ENCODE data around the gene CIAPIN1. TPM values are rescaled to one million over a fixed set of nuclear protein-coding genes. Genes with fewer than 3 reads are reported as not detected.

CIAPIN1 gene
- total and polyA plus RNA-seq, 2 of the 8 experiments (the other 6 are each of a cell fraction or from before 2014, with no cell fraction given) = 76.8 to 83.6 TPM

DNA sequence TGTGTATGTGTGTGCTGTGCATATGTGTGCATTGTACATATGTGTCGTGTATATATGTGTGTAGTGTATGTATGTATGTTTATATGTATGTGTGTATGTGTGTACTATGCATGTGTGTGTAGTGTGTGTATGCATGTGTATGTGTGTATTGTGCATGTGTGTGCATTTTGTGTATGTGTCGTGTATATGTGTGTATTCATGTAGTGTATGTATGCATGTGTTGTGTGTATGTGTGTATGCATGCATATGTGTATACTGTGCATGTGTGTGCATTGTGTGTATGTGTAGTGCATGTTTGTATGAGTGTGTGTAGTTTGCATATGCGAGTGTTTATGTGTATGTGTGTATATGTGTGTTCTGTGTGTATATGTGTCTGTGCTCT is 58.1 kb downstream of the CIAPIN1 start:
- POLR2A ChIA-PET (ENCODE audit: partially characterized antibody) = no interaction called here
- Histone ChIP-seq H3K23me2 (ENCODE audit: low read depth, low read length) (peaks cover 6% of the 10 kb centered on the region), H2BK12ac (ENCODE audit: low read depth, low read length) (no peak overlapping the region), H3K14ac (ENCODE audit: insufficient read length) (no peak overlapping the region), H4K5ac (ENCODE audit: insufficient read length, low read depth, low read length) (no peak overlapping the region), H2BK15ac (ENCODE audit: low read length) (no peak overlapping the region), H3K56ac (replicated peaks; ENCODE audit: insufficient read length, low read depth, low read length) (peak overlapping the region; percentile 90), H3K79me2 (ENCODE audit: control insufficient read depth in 1 of 2, insufficient read depth in 2 of 2, low read length in 2 of 2) (no peaks in the 10 kb centered on the region), H4K91ac (replicated peaks; ENCODE audit: insufficient read length, low read length) (peak overlapping the region; percentile 17), H3K18ac (ENCODE audit: extremely low read depth, low read length) (no peak overlapping the region), H3K79me1 (ENCODE audit: low read depth, low read length) (no peaks in the 10 kb centered on the region), H3K9ac (replicated peaks in 1 of 4; ENCODE audit: extremely low read depth in 1 of 4, low read depth in 3 of 4, low read length in 3 of 4) (no peak overlapping the region), H3K4me2 (ENCODE audit: insufficient read depth in 1 of 2, low read depth in 2 of 2, low read length in 2 of 2) (no peak overlapping the region), H3K4me1 (replicated peaks in 1 of 4; ENCODE audit: control insufficient read depth in 3 of 4, insufficient read depth in 4 of 4, low read length in 3 of 4) (peaks cover 0 to 2% (median 1%) of the 10 kb centered on the region in 4 experiments; a peak in 1 of 7 replicates), H3K27ac (ENCODE audit: low read depth, low read length) (no peak overlapping the region), H4K8ac (ENCODE audit: extremely low read depth, insufficient read depth, low read length) (no peak overlapping the region), H3K4ac (replicated peaks; ENCODE audit: insufficient read length, low read depth, low read length) (peak overlapping the region; percentile 66), H2BK5ac (ENCODE audit: low read depth, low read length) (no peak overlapping the region), H2AFZ (ENCODE audit: low read length) (no peak overlapping the region), H4K20me1 (replicated peaks in 1 of 2; ENCODE audit: control insufficient read depth in 1 of 2, insufficient read depth in 2 of 2, low read length in 2 of 2) (peaks cover 0 to 8% of the 10 kb centered on the region in 2 experiments), H3K9me3 (ENCODE audit: insufficient read depth in 2 of 2, low read depth in 1 of 2, low read length in 1 of 2) (no peaks in the 10 kb centered on the region), H2BK120ac (replicated peaks; ENCODE audit: low read depth, low read length) (no peak overlapping the region), H2BK20ac (ENCODE audit: low read length) (no peak overlapping the region), H3K4me3 (ENCODE audit: extremely low read depth in 1 of 4, insufficient read depth in 2 of 4, low read depth in 3 of 4, low read length in 4 of 4) (no peak overlapping the region), H2AK5ac (ENCODE audit: low read depth, low read length) (no peak overlapping the region), H3K23ac (ENCODE audit: insufficient read length) (no peak overlapping the region), H3K36me3 (ENCODE audit: control insufficient read depth in 2 of 4, insufficient read depth in 4 of 4, low read length in 3 of 4) (no peaks in the 10 kb centered on the region), H3K27me3 (replicated peaks in 1 of 4; ENCODE audit: control insufficient read depth in 3 of 4, extremely low read depth in 1 of 4, insufficient read depth in 3 of 4, low read length in 3 of 4) (no peaks in the 10 kb centered on the region; a peak in 1 of 7 replicates)
- WGBS, 2 experiments (ENCODE audit: extremely low coverage in 1 of 2, insufficient coverage in 1 of 2, insufficient read length in 1 of 2, insufficient replicate concordance in 2 of 2, low coverage in 1 of 2, low lambda C conversion rate in 2 of 2, missing lambda C conversion rate in 1 of 2) = 79% methylated on average over 3 of the region's 3 CpGs; no CpG with 5 or more reads in 1 of the 2 experiments
- DNase-seq (ENCODE audit: low read depth in 1 of 2, low spot score in 2 of 2) (no peak), FAIRE-seq (no peak)
- TF ChIP-seq GTF2F1 (IDR thresholded peaks at IDR 0.05; ENCODE audit: borderline replicate concordance, low read depth, low read length) (no peak), TAF7 (optimal IDR thresholded peaks at IDR 0.05; ENCODE audit: borderline replicate concordance, low read depth, low read length) (no peak), NRF1 (IDR thresholded peaks at IDR 0.05; ENCODE audit: low read depth, low read length) (no peak), RXRA (IDR thresholded peaks at IDR 0.05; ENCODE audit: insufficient read depth, low read depth, low read length) (no peak), CHD2 (IDR thresholded peaks at IDR 0.05; ENCODE audit: low read length) (no peak), SP2 (IDR thresholded peaks at IDR 0.05; ENCODE audit: low read length) (no peak)
- CTCF ChIA-PET (ENCODE audit: partially characterized antibody) = interaction anchor here (1.5 kb wide), 1 partner anchor 33 kb away, joined by 3 read pairs; no protein-coding TSS in a partner anchor

All from H1 (cell line).